NCI-H2107 (cell line): ENCODE results near the gene ANTXR1.
A peak's percentile ranks its signal among the peaks of the same experiment; 100 is the strongest.

ENCODE experiments used
- DNase-seq: peaks from one replicate; lab custom pipeline; 2025; lab: John Stamatoyannopoulos, UW

The ANTXR1 gene

GRCh38 chr2:69074918-69075317 lies 61.9 kb downstream of the ANTXR1 start:
- DNase-seq = no peak

GRCh38 chr2:69075486-69075885 lies 62.5 kb downstream of the ANTXR1 start:
- no peak for DNase-seq

GRCh38 chr2:69076601-69077000 lies 63.6 kb downstream of the ANTXR1 start:
- DNase-seq = no peak

- no peak for DNase-seq
These were observed 64.4 kb downstream of the ANTXR1 start for GRCh38 chr2:69077252-69077950.

GRCh38 chr2:69080071-69080470 lies 67.1 kb downstream of the ANTXR1 start:
- DNase-seq = no peak

- no peak for DNase-seq
These were observed 68.1 kb downstream of the ANTXR1 start for GRCh38 chr2:69081001-69081580.

- DNase-seq = no peak
These were observed 68.8 kb downstream of the ANTXR1 start for GRCh38 chr2:69081757-69082156.

- DNase-seq = peak; percentile 8
These were observed 69.5 kb downstream of the ANTXR1 start for GRCh38 chr2:69082430-69082997.

- DNase-seq = no peak
These were observed 70.3 kb downstream of the ANTXR1 start for GRCh38 chr2:69083235-69083748.

GRCh38 chr2:69084492-69084891 lies 71.5 kb downstream of the ANTXR1 start:
- no peak for DNase-seq

- DNase-seq = no peak
These were observed 73.5 kb downstream of the ANTXR1 start for GRCh38 chr2:69086466-69086865.

- no peak for DNase-seq
These were observed 74.4 kb downstream of the ANTXR1 start for GRCh38 chr2:69087211-69087911.

GRCh38 chr2:69087912-69088240 lies 74.9 kb downstream of the ANTXR1 start:
- DNase-seq = no peak

GRCh38 chr2:69088466-69088865 lies 75.5 kb downstream of the ANTXR1 start:
- no peak for DNase-seq

GRCh38 chr2:69089266-69089665 lies 76.3 kb downstream of the ANTXR1 start:
- no peak for DNase-seq

GRCh38 chr2:69089998-69090397 lies 77.0 kb downstream of the ANTXR1 start:
- no peak for DNase-seq

- no peak for DNase-seq
These were observed 77.8 kb downstream of the ANTXR1 start for GRCh38 chr2:69090820-69091219.

GRCh38 chr2:69092857-69093256 lies 79.9 kb downstream of the ANTXR1 start:
- no peak for DNase-seq

- no peak for DNase-seq
These were observed 82.3 kb downstream of the ANTXR1 start for GRCh38 chr2:69095305-69095704.

GRCh38 chr2:69096326-69097095 lies 83.5 kb downstream of the ANTXR1 start:
- no peak for DNase-seq

- DNase-seq = no peak
These were observed 84.2 kb downstream of the ANTXR1 start for GRCh38 chr2:69097148-69097610.
